Neural cell (in vitro differentiated cells): ENCODE measurements around the gene YJEFN3.

Source experiments
- CTCF ChIP-seq: fragments of 450-650 bp; IDR thresholded peaks from 2 replicates; pipeline ENCODE4 v1.5.1; 2014; ENCODE audit warnings: antibody characterized with exemption, mild to moderate bottlenecking, moderate library complexity; ENCODE audit not compliant: poor library complexity, severe bottlenecking
- EP300 ChIP-seq: fragments of 450-650 bp; conservative IDR thresholded peaks from 2 replicates; pipeline ENCODE4 v1.6.1; 2014; ENCODE audit warnings: antibody characterized with exemption, mild to moderate bottlenecking, moderate library complexity; ENCODE audit not compliant: poor library complexity, severe bottlenecking
- EZH2 ChIP-seq: fragments of 200-600, 300-800 bp; shearing (Covaris generic), sonication (generic); IDR thresholded peaks from 2 replicates; pipeline ENCODE4 v1.6.1; 2014; ENCODE audit warnings: antibody characterized with exemption, low read length, borderline replicate concordance, mild to moderate bottlenecking; ENCODE audit not compliant: insufficient read depth, poor library complexity, severe bottlenecking
- MXI1 ChIP-seq: fragments of 450-650 bp; conservative IDR thresholded peaks from 2 replicates; pipeline ENCODE4 v1.6.1; 2014; ENCODE audit warnings: antibody characterized with exemption, mild to moderate bottlenecking; ENCODE audit not compliant: poor library complexity, severe bottlenecking
- POLR2AphosphoS5 ChIP-seq: IDR thresholded peaks from 2 replicates; pipeline ENCODE4 v1.6.1; 2012
- RAD21 ChIP-seq: fragments of 450-650 bp; conservative IDR thresholded peaks from 2 replicates; pipeline ENCODE4 v1.6.1; 2014; ENCODE audit warnings: antibody characterized with exemption, mild to moderate bottlenecking, moderate library complexity
- SMC3 ChIP-seq: fragments of 450-650 bp; conservative IDR thresholded peaks from 2 replicates; pipeline ENCODE4 v1.6.1; 2014; ENCODE audit warnings: antibody characterized with exemption, mild to moderate bottlenecking, moderate library complexity; ENCODE audit not compliant: poor library complexity
- TAF1 ChIP-seq: IDR thresholded peaks from 2 replicates; pipeline ENCODE4 v1.6.1; 2012; ENCODE audit warnings: low read depth

- TF ChIP-seq EZH2 (no peak), EP300 (no peak), CTCF (no peak), POLR2AphosphoS5 (no peak), TAF1 (no peak), MXI1 (no peak), SMC3 (no peak), RAD21 (no peak)
These were observed 37.2 kb upstream of the YJEFN3 start for GRCh38 chr19:19491321-19492025.
